ENCODE data around the gene C10orf71. TPM values are rescaled to one million over a fixed set of nuclear protein-coding genes. Genes with fewer than 3 reads are reported as not detected.

The C10orf71 gene
- total RNA-seq, 1 experiment from 2014 or later = not detected

- no peak overlapping the region for H3K4me3 ChIP-seq
- DNase-seq (ENCODE audit: low read depth in 1 of 2, low spot score in 2 of 2) = peak in 1 of 2 experiments; percentile 13
- no peaks in the 10 kb centered on the region for H3K36me3 ChIP-seq
- H3K4me1 ChIP-seq (replicated peaks) = no peaks in the 10 kb centered on the region
- no peaks in the 10 kb centered on the region for H3K9me3 ChIP-seq (replicated peaks)
- no peak overlapping the region for H3K27ac ChIP-seq
- no peaks in the 10 kb centered on the region for H3K27me3 ChIP-seq (replicated peaks)
These were observed 33.4 kb downstream of the C10orf71 start for GRCh38 chr10:49332333-49332732.

GRCh38 chr10:49332768-49333167 lies 33.8 kb downstream of the C10orf71 start:
- Histone ChIP-seq H3K27ac (no peak overlapping the region), H3K9me3 (replicated peaks) (no peaks in the 10 kb centered on the region), H3K36me3 (no peaks in the 10 kb centered on the region), H3K27me3 (replicated peaks) (no peaks in the 10 kb centered on the region), H3K4me3 (no peak overlapping the region), H3K4me1 (replicated peaks) (no peaks in the 10 kb centered on the region)
- no peak for DNase-seq (ENCODE audit: low read depth in 1 of 2, low spot score in 2 of 2)

- Histone ChIP-seq H3K36me3 (no peaks in the 10 kb centered on the region), H3K4me1 (replicated peaks) (no peaks in the 10 kb centered on the region), H3K4me3 (no peak overlapping the region), H3K9me3 (replicated peaks) (no peaks in the 10 kb centered on the region), H3K27me3 (replicated peaks) (no peaks in the 10 kb centered on the region), H3K27ac (no peak overlapping the region)
- DNase-seq (ENCODE audit: low read depth in 1 of 2, low spot score in 2 of 2) = peak in 1 of 2 experiments; percentile 28
These were observed 34.2 kb downstream of the C10orf71 start for GRCh38 chr10:49333192-49333591.

GRCh38 chr10:49334964-49335363 lies 36.0 kb downstream of the C10orf71 start:
- H3K4me1 ChIP-seq (replicated peaks) = no peaks in the 10 kb centered on the region
- no peaks in the 10 kb centered on the region for H3K27me3 ChIP-seq (replicated peaks)
- H3K27ac ChIP-seq = no peak overlapping the region
- DNase-seq (ENCODE audit: low read depth in 1 of 2, low spot score in 2 of 2) = no peak
- H3K36me3 ChIP-seq = no peaks in the 10 kb centered on the region
- H3K9me3 ChIP-seq (replicated peaks) = no peaks in the 10 kb centered on the region
- H3K4me3 ChIP-seq = no peak overlapping the region

GRCh38 chr10:49335364-49335972 lies 36.5 kb downstream of the C10orf71 start:
- no peak overlapping the region for H3K4me3 ChIP-seq
- H3K36me3 ChIP-seq = no peaks in the 10 kb centered on the region
- no peaks in the 10 kb centered on the region for H3K9me3 ChIP-seq (replicated peaks)
- no peak for DNase-seq (ENCODE audit: low read depth in 1 of 2, low spot score in 2 of 2)
- no peaks in the 10 kb centered on the region for H3K27me3 ChIP-seq (replicated peaks)
- H3K4me1 ChIP-seq (replicated peaks) = no peaks in the 10 kb centered on the region
- H3K27ac ChIP-seq = no peak overlapping the region

- no peak overlapping the region for H3K27ac ChIP-seq
- no peaks in the 10 kb centered on the region for H3K36me3 ChIP-seq
- H3K4me1 ChIP-seq (replicated peaks) = no peaks in the 10 kb centered on the region
- no peak for DNase-seq (ENCODE audit: low read depth in 1 of 2, low spot score in 2 of 2)
- H3K4me3 ChIP-seq = no peak overlapping the region
- no peaks in the 10 kb centered on the region for H3K27me3 ChIP-seq (replicated peaks)
- H3K9me3 ChIP-seq (replicated peaks) = no peaks in the 10 kb centered on the region
These were observed 39.6 kb downstream of the C10orf71 start for GRCh38 chr10:49338604-49339003.

GRCh38 chr10:49344840-49345239 lies 45.9 kb downstream of the C10orf71 start:
- DNase-seq (ENCODE audit: low read depth in 1 of 2, low spot score in 2 of 2) = no peak
- Histone ChIP-seq H3K9me3 (replicated peaks) (no peaks in the 10 kb centered on the region), H3K36me3 (no peaks in the 10 kb centered on the region), H3K27me3 (replicated peaks) (no peaks in the 10 kb centered on the region), H3K4me1 (replicated peaks) (no peaks in the 10 kb centered on the region), H3K4me3 (no peak overlapping the region), H3K27ac (no peak overlapping the region)

- peak in 1 of 2 experiments; percentile 18 for DNase-seq (ENCODE audit: low read depth in 1 of 2, low spot score in 2 of 2)
- no peak overlapping the region for H3K27ac ChIP-seq
- H3K36me3 ChIP-seq = no peaks in the 10 kb centered on the region
- H3K4me3 ChIP-seq = no peak overlapping the region
- H3K4me1 ChIP-seq (replicated peaks) = no peaks in the 10 kb centered on the region
- no peaks in the 10 kb centered on the region for H3K27me3 ChIP-seq (replicated peaks)
- no peaks in the 10 kb centered on the region for H3K9me3 ChIP-seq (replicated peaks)
These were observed 48.4 kb downstream of the C10orf71 start for GRCh38 chr10:49347342-49347741.

GRCh38 chr10:49347827-49348226 lies 48.9 kb downstream of the C10orf71 start:
- Histone ChIP-seq H3K27ac (no peak overlapping the region), H3K9me3 (replicated peaks) (no peaks in the 10 kb centered on the region), H3K27me3 (replicated peaks) (no peaks in the 10 kb centered on the region), H3K36me3 (no peaks in the 10 kb centered on the region), H3K4me1 (replicated peaks) (no peaks in the 10 kb centered on the region), H3K4me3 (no peak overlapping the region)
- DNase-seq (ENCODE audit: low read depth in 1 of 2, low spot score in 2 of 2) = peak in 1 of 2 experiments; percentile 17

GRCh38 chr10:49348593-49348992 lies 49.6 kb downstream of the C10orf71 start:
- H3K27me3 ChIP-seq (replicated peaks) = no peaks in the 10 kb centered on the region
- no peak for DNase-seq (ENCODE audit: low read depth in 1 of 2, low spot score in 2 of 2)
- H3K9me3 ChIP-seq (replicated peaks) = no peaks in the 10 kb centered on the region
- no peak overlapping the region for H3K4me3 ChIP-seq
- H3K36me3 ChIP-seq = no peaks in the 10 kb centered on the region
- H3K4me1 ChIP-seq (replicated peaks) = no peaks in the 10 kb centered on the region
- H3K27ac ChIP-seq = no peak overlapping the region

GRCh38 chr10:49349390-49349789 lies 50.4 kb downstream of the C10orf71 start:
- no peaks in the 10 kb centered on the region for H3K9me3 ChIP-seq (replicated peaks)
- no peaks in the 10 kb centered on the region for H3K27me3 ChIP-seq (replicated peaks)
- H3K36me3 ChIP-seq = no peaks in the 10 kb centered on the region
- H3K27ac ChIP-seq = no peak overlapping the region
- H3K4me3 ChIP-seq = no peak overlapping the region
- no peak for DNase-seq (ENCODE audit: low read depth in 1 of 2, low spot score in 2 of 2)
- no peaks in the 10 kb centered on the region for H3K4me1 ChIP-seq (replicated peaks)

GRCh38 chr10:49350138-49350537 lies 51.2 kb downstream of the C10orf71 start:
- no peaks in the 10 kb centered on the region for H3K9me3 ChIP-seq (replicated peaks)
- no peaks in the 10 kb centered on the region for H3K36me3 ChIP-seq
- no peak overlapping the region for H3K4me3 ChIP-seq
- DNase-seq (ENCODE audit: low read depth in 1 of 2, low spot score in 2 of 2) = peak in 1 of 2 experiments; percentile 14
- no peaks in the 10 kb centered on the region for H3K4me1 ChIP-seq (replicated peaks)
- no peaks in the 10 kb centered on the region for H3K27me3 ChIP-seq (replicated peaks)
- no peak overlapping the region for H3K27ac ChIP-seq

- no peaks in the 10 kb centered on the region for H3K36me3 ChIP-seq
- H3K9me3 ChIP-seq (replicated peaks) = no peaks in the 10 kb centered on the region
- peak in 1 of 2 experiments; percentile 34 for DNase-seq (ENCODE audit: low read depth in 1 of 2, low spot score in 2 of 2)
- no peak overlapping the region for H3K4me3 ChIP-seq
- no peak overlapping the region for H3K27ac ChIP-seq
- no peaks in the 10 kb centered on the region for H3K27me3 ChIP-seq (replicated peaks)
- no peaks in the 10 kb centered on the region for H3K4me1 ChIP-seq (replicated peaks)
These were observed 52.0 kb downstream of the C10orf71 start for GRCh38 chr10:49350846-49351532.

GRCh38 chr10:49351669-49352068 lies 52.7 kb downstream of the C10orf71 start:
- H3K9me3 ChIP-seq (replicated peaks) = no peaks in the 10 kb centered on the region
- no peak overlapping the region for H3K27ac ChIP-seq
- no peaks in the 10 kb centered on the region for H3K27me3 ChIP-seq (replicated peaks)
- no peaks in the 10 kb centered on the region for H3K4me1 ChIP-seq (replicated peaks)
- H3K4me3 ChIP-seq = no peak overlapping the region
- H3K36me3 ChIP-seq = no peaks in the 10 kb centered on the region
- DNase-seq (ENCODE audit: low read depth in 1 of 2, low spot score in 2 of 2) = peak in 1 of 2 experiments; percentile 25

All from SJSA1 (cell line).